Endothelial cell of umbilical vein (primary cell): Measurements from ENCODE around the gene KANSL1. TPM values are rescaled to one million over a fixed set of nuclear protein-coding genes. Genes with fewer than 3 reads are reported as not detected.
"Not testable (repeated sequence)": the region's sequence is repeated elsewhere in the genome, so short reads cannot be mapped to it uniquely, and the experiment has no call there.

Source experiments
- BruUV-seq: library from RNA; stranded (reverse); fragments of 400-500 nt; replicated peaks from 2 replicates; lab custom pipeline; 2021; lab: Mats Ljungman, UMichigan
- CTCF ChIA-PET: fragments of 300-600, 350-600 bp; sonication (Branson Sonifier 250); formaldehyde crosslinking; loops from one replicate; lab custom pipeline; 2021; ENCODE audit warnings: antibody characterized with exemption, inconsistent platforms; lab: Charles Lee
- POLR2A ChIA-PET: fragments of 300-600, 350-600 bp; sonication (Branson Sonifier 250); formaldehyde crosslinking; loops from one replicate; lab custom pipeline; 2021; ENCODE audit warnings: antibody characterized with exemption, inconsistent platforms; lab: Charles Lee
- DNase-seq: peaks from one replicate; pipeline ENCODE4 v3.0.0-alpha.2; 2011; ENCODE audit warnings: low read depth, low spot score
- FAIRE-seq: peaks from 2 replicates; lab custom pipeline; 2011; peaks lifted over from hg19 to GRCh38; lab: Jason Lieb, UNC
- H2AFZ ChIP-seq: 2 replicates; pipeline ENCODE4 v1.6.0; 2012; ENCODE audit warnings: low read depth, low read length, control low read depth, inconsistent platforms
- H3K27ac ChIP-seq: 2 replicates; pipeline ENCODE4 v1.5.1; 2011; ENCODE audit warnings: low read depth, mild to moderate bottlenecking, control low read depth, low read length, moderate library complexity; ENCODE audit not compliant: insufficient read depth
- H3K27me3 ChIP-seq, 2 experiments: 2 replicates each; pipeline versions ENCODE4 v1.6.0 to v1.6.1; 2011; ENCODE audit warnings: low read length in 2 of 2, mixed read lengths in 1 of 2; ENCODE audit not compliant: control insufficient read depth in 2 of 2, insufficient read depth in 2 of 2
- H3K36me3 ChIP-seq, 2 experiments: 2 replicates in 1 of 2; 3 replicates in 1 of 2; pipeline ENCODE4 v1.5.1; 2011; ENCODE audit warnings: low read length in 2 of 2, mild to moderate bottlenecking in 1 of 2, moderate library complexity in 1 of 2; ENCODE audit not compliant: control insufficient read depth in 2 of 2, insufficient read depth in 2 of 2; ENCODE audit errors: extremely low read depth in 1 of 2
- H3K4me1 ChIP-seq: 3 replicates; pipeline ENCODE4 v1.5.1; 2011; ENCODE audit warnings: mild to moderate bottlenecking, low read length; ENCODE audit not compliant: control insufficient read depth, insufficient read depth; ENCODE audit errors: extremely low read depth
- H3K4me2 ChIP-seq: 2 replicates; pipeline ENCODE4 v1.6.1; 2011; ENCODE audit warnings: low read length, control low read depth, mixed read lengths; ENCODE audit not compliant: insufficient read depth
- H3K4me3 ChIP-seq, 3 experiments: fragments of 200-600 bp in 1 of 3; sonication (generic), shearing (Covaris generic) in 1 of 3; replicated peaks in 1 of 3; 2 replicates each; pipeline ENCODE4 v1.5.1; 2011 to 2016; ENCODE audit warnings: control low read depth in 3 of 3, low read length in 3 of 3, mild to moderate bottlenecking in 2 of 3, inconsistent platforms in 1 of 3, low read depth in 1 of 3, moderate library complexity in 1 of 3; ENCODE audit not compliant: insufficient read depth in 1 of 3
- H3K79me2 ChIP-seq: 2 replicates; pipeline ENCODE4 v1.6.0; 2012; ENCODE audit warnings: low read length, inconsistent platforms; ENCODE audit not compliant: control insufficient read depth, insufficient read depth
- H3K9ac ChIP-seq: replicated peaks from 2 replicates; pipeline ENCODE3; 2011; ENCODE audit warnings: low read length, control low read depth; ENCODE audit not compliant: insufficient read depth; ENCODE audit errors: extremely low read depth
- H3K9me1 ChIP-seq: replicated peaks from 3 replicates; pipeline ENCODE4 v1.6.0; 2011; ENCODE audit warnings: mild to moderate bottlenecking, low read length; ENCODE audit not compliant: control insufficient read depth, insufficient read depth; ENCODE audit errors: extremely low read depth
- H3K9me3 ChIP-seq: replicated peaks from 2 replicates; pipeline ENCODE4 v1.5.1; 2012; ENCODE audit warnings: low read length, inconsistent platforms; ENCODE audit not compliant: control insufficient read depth, insufficient read depth
- H4K20me1 ChIP-seq: replicated peaks from 2 replicates; pipeline ENCODE3; 2011; ENCODE audit warnings: mild to moderate bottlenecking, low read length; ENCODE audit not compliant: control insufficient read depth, insufficient read depth; ENCODE audit errors: extremely low read depth
- EZH2 ChIP-seq: IDR thresholded peaks from 2 replicates; pipeline ENCODE4 v1.6.1; 2012; ENCODE audit warnings: borderline replicate concordance, low read depth, mild to moderate bottlenecking, moderate library complexity, low read length, inconsistent platforms; ENCODE audit not compliant: severe bottlenecking
- FOS ChIP-seq: IDR thresholded peaks from 2 replicates; pipeline ENCODE4 v1.6.1; 2011; ENCODE audit warnings: mild to moderate bottlenecking, low read length, moderate library complexity, borderline replicate concordance; ENCODE audit not compliant: insufficient read depth
- GATA2 ChIP-seq: IDR thresholded peaks from 2 replicates; pipeline ENCODE4 v1.7.0; 2011; ENCODE audit warnings: low read depth, mild to moderate bottlenecking, moderate library complexity, mixed read lengths, low read length; ENCODE audit not compliant: insufficient read length, insufficient read depth
- JUN ChIP-seq: IDR thresholded peaks from 2 replicates; pipeline ENCODE4 v1.6.1; 2011; ENCODE audit warnings: borderline replicate concordance, low read depth; ENCODE audit not compliant: insufficient read length, insufficient read depth
- MYC ChIP-seq: IDR thresholded peaks from one replicate; pipeline ENCODE4 v1.6.1; 2011; ENCODE audit warnings: mild to moderate bottlenecking, low read depth, low read length
- POLR2A ChIP-seq: IDR thresholded peaks from 2 replicates; pipeline ENCODE4 v1.6.1; 2012; ENCODE audit warnings: low read depth, mild to moderate bottlenecking, control low read depth, low read length
- POLR2AphosphoS5 ChIP-seq: IDR thresholded peaks from 2 replicates; pipeline ENCODE4 v1.6.1; 2012; ENCODE audit warnings: low read depth, mild to moderate bottlenecking, control low read depth, low read length, moderate library complexity; ENCODE audit not compliant: insufficient read depth
- dilution Hi-C: fragments of 300-500 bp; cut with MboI; formaldehyde crosslinking; loops from one replicate; pipeline ENCODE4 v1.15.0; 2019; ENCODE audit warnings: low sequenced_read_pairs; ENCODE audit not compliant: extremely low pct_ligation_motif_present
- intact Hi-C: fragments of 100-400 bp; cut with micrococcal nuclease; formaldehyde crosslinking; loops from one replicate; pipeline ENCODE4 v1.10.0; 2022
- polyA plus RNA-seq, 4 experiments: library from polyadenylated mRNA; depleted of rRNA in 3 of 4; stranded (reverse) in 3 of 4; unstranded in 1 of 4; fragments of >200 nt; gene quantifications; 2 replicates each; pipeline versions ENCODE4 v1.2.1 to v1.2.3, GENCODE V29; 2011 to 2012; ENCODE audit warnings: missing spikeins in 1 of 4
- total RNA-seq: library from RNA; stranded (reverse); gene quantifications from 2 replicates; pipeline ENCODE4 v1.2.3, GENCODE V29; 2021
- TF ChIP-seq, protein P1 (sequence below), 2 donors: IDR thresholded peaks; 1 replicate in 1 of 2; 2 replicates in 1 of 2; pipeline ENCODE4 v1.5.1; 2011; ENCODE audit warnings: low read length in 2 of 2, mild to moderate bottlenecking in 2 of 2, moderate library complexity in 2 of 2, control low read depth in 1 of 2, inconsistent platforms in 1 of 2, low read depth in 1 of 2; ENCODE audit not compliant: insufficient read depth in 1 of 2; ENCODE audit errors: extremely low read depth in 1 of 2
- TF ChIP-seq, protein P2 (sequence below): IDR thresholded peaks from 2 replicates; pipeline ENCODE4 v1.6.1; 2011; ENCODE audit not compliant: insufficient read depth, insufficient read length

KANSL1 gene
- total and polyA plus RNA-seq, 2 donors (not counting 3 experiments of a cell fraction or from before 2014, with no cell fraction given), result 29.1 to 74.0 TPM

DNA sequence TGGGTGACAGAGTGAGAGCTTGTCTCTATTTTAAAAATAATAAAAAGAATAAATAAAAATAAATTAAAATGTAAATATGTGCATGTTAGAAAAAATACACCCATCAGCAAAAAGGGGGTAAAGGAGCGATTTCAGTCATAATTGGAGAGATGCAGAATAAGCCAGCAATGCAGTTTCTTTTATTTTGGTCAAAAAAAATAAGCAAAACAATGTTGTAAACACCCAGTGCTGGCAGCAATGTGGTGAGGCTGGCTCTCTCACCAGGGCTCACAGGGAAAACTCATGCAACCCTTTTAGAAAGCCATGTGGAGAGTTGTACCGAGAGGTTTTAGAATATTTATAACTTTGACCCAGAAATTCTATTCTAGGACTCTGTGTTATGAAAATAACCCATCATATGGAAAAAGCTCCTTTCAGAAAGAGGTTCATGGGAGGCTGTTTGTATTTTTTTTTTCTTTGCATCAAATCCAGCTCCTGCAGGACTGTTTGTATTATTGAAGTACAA is 185.7 kb downstream of the KANSL1 start:
- no peaks in the 10 kb centered on the region for H3K79me2 ChIP-seq
- TF ChIP-seq, protein P1, sequence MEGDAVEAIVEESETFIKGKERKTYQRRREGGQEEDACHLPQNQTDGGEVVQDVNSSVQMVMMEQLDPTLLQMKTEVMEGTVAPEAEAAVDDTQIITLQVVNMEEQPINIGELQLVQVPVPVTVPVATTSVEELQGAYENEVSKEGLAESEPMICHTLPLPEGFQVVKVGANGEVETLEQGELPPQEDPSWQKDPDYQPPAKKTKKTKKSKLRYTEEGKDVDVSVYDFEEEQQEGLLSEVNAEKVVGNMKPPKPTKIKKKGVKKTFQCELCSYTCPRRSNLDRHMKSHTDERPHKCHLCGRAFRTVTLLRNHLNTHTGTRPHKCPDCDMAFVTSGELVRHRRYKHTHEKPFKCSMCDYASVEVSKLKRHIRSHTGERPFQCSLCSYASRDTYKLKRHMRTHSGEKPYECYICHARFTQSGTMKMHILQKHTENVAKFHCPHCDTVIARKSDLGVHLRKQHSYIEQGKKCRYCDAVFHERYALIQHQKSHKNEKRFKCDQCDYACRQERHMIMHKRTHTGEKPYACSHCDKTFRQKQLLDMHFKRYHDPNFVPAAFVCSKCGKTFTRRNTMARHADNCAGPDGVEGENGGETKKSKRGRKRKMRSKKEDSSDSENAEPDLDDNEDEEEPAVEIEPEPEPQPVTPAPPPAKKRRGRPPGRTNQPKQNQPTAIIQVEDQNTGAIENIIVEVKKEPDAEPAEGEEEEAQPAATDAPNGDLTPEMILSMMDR (IDR thresholded peaks at IDR 0.05; ENCODE audit: extremely low read depth in 1 of 2, insufficient read depth in 1 of 2, low read depth in 1 of 2, low read length in 2 of 2), result no peak
- no peak for TF ChIP-seq GATA2
- TF ChIP-seq, protein P2, sequence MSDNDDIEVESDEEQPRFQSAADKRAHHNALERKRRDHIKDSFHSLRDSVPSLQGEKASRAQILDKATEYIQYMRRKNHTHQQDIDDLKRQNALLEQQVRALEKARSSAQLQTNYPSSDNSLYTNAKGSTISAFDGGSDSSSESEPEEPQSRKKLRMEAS, result no peak
- no peak for TF ChIP-seq FOS
- no peak for TF ChIP-seq POLR2A
- no peak for TF ChIP-seq EZH2
- no peak for TF ChIP-seq MYC
- no peak for TF ChIP-seq JUN
- no peak for TF ChIP-seq POLR2AphosphoS5
- no peaks in the 10 kb centered on the region for H3K9me1 ChIP-seq
- FAIRE-seq, result no peak
- no peak overlapping the region for H2AFZ ChIP-seq
- H3K9ac ChIP-seq, result no peak overlapping the region
- H3K36me3 ChIP-seq, result no peaks in the 10 kb centered on the region
- DNase-seq, result no peak
- H4K20me1 ChIP-seq, result no peaks in the 10 kb centered on the region
- CTCF ChIA-PET, result interaction anchor here (0.9 to 2.4 kb wide), 5 partner anchors 10 to 280 kb away, joined by 4 to 12 read pairs (median 5); partner anchors contain the start of gene KANSL1
- no peak overlapping the region for H3K4me3 ChIP-seq
- no peak overlapping the region for H3K27ac ChIP-seq
- no peaks in the 10 kb centered on the region for H3K9me3 ChIP-seq
- POLR2A ChIA-PET, result no interaction called here
- no TSS peak for BruUV-seq
- peaks cover 0 to 2% of the 10 kb centered on the region in 2 experiments for H3K27me3 ChIP-seq
- dilution Hi-C loops (no loop called here), intact Hi-C loops (no loop called here)
- no peak overlapping the region for H3K4me2 ChIP-seq
- H3K4me1 ChIP-seq, result no peaks in the 10 kb centered on the region

DNA sequence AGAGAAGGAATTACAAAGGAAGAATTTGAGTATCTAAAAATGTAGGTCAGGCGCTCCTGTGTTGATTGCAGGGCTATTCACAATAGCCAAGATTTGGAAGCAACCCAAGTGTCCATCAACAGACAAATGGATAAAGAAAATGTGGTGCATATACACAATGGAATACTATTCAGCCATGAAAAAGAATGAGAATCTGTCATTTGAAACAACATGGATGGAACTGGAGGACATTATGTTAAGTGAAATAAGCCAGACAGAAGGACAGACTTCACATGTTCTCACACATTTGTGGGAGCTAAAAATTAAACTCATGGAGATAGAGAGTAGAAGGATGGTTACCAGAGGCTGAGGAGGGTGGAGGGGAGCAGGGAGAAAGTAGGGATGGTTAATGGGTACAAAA is 187.1 kb downstream of the KANSL1 start:
- H4K20me1 ChIP-seq, POLR2A ChIA-PET, H3K4me3 ChIP-seq, H3K27ac ChIP-seq, H3K4me2 ChIP-seq, dilution Hi-C loops, H3K27me3 ChIP-seq, DNase-seq, H3K9ac ChIP-seq, H3K9me1 ChIP-seq, H3K4me1 ChIP-seq, H3K36me3 ChIP-seq, BruUV-seq, H2AFZ ChIP-seq, FAIRE-seq, H3K9me3 ChIP-seq, intact Hi-C loops, H3K79me2 ChIP-seq: not testable (repeated sequence)
- CTCF ChIA-PET, result interaction anchor here (2.4 kb wide), 1 partner anchor 207 kb away, joined by 12 read pairs; no protein-coding TSS in a partner anchor
